Muscle of back (tissue), 11 donors: Measurements from ENCODE around the gene CST7. TPM values are rescaled to one million over a fixed set of nuclear protein-coding genes. Genes with fewer than 3 reads are reported as not detected.
"Not testable (repeated sequence)": the region's sequence is repeated elsewhere in the genome, so short reads cannot be mapped to it uniquely, and the experiment has no call there.

Experiments used
- DNase-seq, 3 donors: peaks; one replicate each; pipeline versions ENCODE4 v3.0.0 to v3.0.0-alpha.2; 2013
- polyA plus RNA-seq, 10 donors: library from polyadenylated mRNA; unstranded; fragments of 120-200 nt; gene quantifications; one replicate each; pipeline ENCODE4 v1.2.1, GENCODE V29; 2013; ENCODE audit not compliant: insufficient read length in 10 of 10

Gene CST7
- polyA plus RNA-seq, 10 donors = 0.28 to 2.1 (median 0.50) TPM; not detected in 1

GRCh38 chr20:24986436-24987015, 37.5 kb downstream of the CST7 start:
- DNase-seq = no peak

DNA sequence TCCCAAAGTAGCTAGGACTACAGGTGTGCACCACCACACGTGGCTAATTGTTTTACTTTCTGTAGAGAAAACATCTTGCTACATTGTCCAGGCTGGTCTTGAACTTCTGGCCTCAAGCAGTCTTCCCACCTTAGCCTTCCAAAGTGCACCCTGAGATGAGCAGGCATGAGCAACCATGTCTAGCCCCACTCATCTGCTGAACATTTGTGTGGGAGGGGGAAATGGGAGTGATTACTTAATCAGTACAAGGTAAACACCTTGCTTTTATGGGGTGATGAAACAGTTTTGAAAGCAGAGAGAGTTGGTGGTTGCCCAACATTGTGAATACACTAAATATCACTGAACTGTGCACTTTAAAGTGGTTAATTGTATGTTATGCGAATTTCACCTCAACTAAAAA, 38.2 kb downstream of the CST7 start:
- no peak for DNase-seq

DNA sequence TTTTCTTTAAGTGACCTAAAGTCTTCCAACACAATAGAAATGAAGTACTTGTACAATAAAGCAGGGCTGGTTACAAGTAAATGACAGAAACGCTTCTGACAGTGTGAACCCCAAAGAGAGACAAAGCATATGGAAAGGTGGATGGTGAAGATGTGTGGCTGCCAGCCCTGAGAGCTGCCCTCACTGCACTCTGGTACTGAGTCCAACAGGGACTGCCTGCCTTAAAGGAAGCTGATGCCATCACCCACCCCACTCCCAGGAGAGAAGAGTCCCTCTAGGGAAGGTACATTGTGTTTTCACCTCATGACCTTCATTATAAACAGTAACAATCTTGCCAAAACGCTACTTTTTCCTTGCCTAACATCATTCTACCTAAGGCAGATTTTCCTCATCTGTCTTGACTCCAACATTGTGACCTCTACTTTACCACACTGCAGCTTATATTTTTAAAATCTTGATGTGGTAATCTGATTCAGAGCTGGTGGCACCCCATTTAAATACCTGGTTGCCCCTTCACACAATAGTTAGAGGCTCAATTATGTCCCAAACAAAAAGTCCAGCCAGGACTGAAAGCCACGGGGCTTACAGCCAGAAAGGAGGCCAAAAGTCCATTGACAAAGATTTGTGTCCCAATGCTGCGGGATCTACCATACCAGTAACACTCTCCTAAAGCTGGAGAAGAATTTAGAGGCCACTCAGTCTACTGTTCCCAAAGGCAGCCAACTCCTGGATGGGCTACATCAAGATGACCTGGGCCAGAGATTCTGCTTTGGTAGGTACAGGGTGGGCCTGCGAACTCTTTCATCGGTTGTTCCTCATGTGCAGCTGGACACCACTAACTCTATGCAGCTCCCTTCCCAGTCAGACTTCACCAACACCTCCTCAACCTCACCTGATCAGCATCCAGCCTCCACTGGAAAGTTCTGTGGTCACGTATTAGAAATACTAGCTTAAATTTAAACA, 39.1 kb downstream of the CST7 start:
- DNase-seq = no peak

GRCh38 chr20:24989162-24989561, 40.1 kb downstream of the CST7 start:
- DNase-seq = no peak

DNA sequence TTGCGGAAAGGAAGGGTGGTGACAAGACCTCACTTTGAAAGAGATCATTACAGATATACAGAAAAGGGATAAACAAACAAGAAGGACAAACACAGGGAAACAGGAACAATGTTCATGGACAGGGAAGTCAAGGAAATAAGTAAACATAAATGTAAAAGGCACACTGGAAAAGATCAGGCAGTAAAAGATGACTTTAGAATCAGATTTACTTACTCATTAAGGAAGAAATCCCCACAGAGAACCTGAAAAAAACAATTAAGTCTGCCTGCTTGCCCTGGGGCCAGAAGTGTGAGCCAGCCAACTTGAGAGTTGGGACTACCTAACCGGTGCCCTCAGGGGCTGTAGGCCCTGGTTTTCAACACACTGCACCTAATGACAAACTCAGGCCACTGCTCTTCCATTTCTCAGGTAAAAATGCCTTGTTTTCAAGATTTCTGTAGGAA, 41.8 kb downstream of the CST7 start:
- no peak for DNase-seq

DNA sequence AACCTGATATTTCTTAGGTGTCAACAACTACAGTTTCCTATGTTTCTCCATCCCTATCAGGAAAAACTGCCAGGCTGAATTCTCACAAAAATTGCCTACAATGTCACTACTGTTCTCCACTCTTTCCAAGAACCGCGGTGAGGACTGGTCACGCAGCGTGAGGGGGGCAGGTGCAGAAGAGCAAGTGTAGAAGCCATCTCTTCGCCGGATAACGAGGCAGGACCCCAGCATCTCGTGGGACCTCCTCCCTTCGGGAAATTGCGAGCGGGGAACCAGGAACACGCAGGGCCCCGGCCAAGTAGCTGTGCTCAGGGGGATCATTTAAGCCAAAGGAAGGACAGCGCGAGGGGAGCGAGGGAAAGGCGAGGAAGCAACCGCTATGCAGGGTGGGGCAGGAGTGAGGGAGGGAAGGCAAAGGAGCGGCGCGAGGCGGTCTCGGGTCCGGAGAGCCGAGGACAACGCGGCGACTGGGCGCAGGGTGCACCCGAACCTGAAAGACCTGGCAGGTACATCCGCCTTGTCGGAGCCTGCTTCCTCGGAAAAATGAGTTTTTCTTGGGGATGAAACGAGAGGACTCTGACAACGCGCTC, 42.9 kb downstream of the CST7 start:
- no peak for DNase-seq

DNA sequence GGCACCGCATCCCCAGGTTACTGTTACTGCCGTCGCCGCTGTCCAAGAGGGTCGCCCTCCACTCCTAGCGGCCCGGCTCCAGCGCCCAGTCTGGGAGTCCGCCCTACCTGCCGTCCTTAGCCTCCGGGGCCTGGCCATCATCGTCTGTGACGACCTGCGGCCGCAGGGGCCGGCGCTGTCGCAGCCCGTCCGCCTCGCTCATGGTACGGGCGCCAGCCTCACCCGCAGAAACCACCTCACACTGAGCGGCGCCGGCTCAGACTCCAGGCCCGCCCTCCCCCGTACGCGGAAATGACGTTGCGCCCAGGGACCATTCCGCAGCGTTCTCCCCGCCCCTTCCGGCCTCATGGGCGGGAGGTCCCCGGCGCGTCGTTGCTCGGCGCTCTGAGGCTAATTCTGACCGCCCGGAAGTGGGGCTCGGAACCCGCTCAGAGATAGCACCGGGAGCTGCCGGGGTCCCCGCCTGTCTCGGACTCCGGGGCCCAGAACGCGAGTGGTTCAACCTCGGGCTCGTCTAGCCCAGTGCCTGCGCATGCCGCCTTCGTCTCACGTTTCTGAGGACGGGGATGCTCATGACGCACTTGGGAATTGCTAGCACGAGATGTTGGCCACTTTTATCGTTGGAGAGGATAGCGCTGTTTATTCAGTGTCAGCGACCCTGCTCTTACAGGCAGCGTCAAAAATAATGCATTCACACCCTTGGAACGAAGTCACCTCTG, 43.6 kb downstream of the CST7 start, which contains the start of gene APMAP:
Gene APMAP (minus strand): TSS at position 265 of the 719 bp plus-strand sequence. CDS start 63 bp downstream, at position 202.
- DNase-seq = peak; percentile 94 to 98 (median 97)

GRCh38 chr20:24993337-24994185, 44.5 kb downstream of the CST7 start:
- peak; percentile 38 to 64 (median 43) for DNase-seq

- DNase-seq = no peak
Measured at GRCh38 chr20:24994186-24994465, 45.1 kb downstream of the CST7 start.

- peak; percentile 77 to 91 (median 85) for DNase-seq
Measured at GRCh38 chr20:24994470-24995368, 45.6 kb downstream of the CST7 start.

DNA sequence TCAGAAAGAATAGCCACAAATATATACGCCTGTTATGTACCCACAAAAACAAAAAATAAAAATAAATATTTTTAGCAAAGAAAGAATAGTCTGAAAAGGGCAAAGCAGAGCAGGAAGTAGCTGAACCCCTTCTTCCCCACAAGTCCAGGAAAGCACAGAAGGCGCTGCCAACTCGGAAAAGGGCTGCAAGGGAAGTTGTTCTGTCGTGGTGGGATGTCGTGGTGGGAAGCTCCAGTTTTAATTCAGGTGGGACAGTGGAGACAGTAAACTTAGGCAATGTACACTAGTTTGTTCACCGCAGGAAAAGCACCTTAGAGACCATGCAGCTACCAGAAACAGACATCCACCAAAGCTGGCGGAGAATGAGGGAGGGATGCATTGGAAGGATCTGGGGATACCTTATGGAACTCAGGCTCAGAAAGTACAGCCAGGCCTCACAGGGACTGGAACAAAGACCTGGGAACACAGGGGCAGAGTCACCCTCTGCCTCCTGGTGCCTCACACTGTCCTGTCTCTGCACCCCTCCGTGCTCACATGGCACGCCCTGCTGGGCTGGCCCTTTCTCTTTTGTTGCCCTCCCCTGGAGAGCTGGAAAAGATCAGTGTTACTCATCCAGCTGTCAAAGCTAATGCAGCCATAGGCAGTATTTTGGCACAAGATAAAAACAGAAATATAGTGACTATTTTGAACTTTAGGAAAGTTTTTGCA, 46.8 kb downstream of the CST7 start:
- no peak for DNase-seq

- DNase-seq = no peak
Measured at GRCh38 chr20:24996449-24997377, 47.6 kb downstream of the CST7 start.

DNA sequence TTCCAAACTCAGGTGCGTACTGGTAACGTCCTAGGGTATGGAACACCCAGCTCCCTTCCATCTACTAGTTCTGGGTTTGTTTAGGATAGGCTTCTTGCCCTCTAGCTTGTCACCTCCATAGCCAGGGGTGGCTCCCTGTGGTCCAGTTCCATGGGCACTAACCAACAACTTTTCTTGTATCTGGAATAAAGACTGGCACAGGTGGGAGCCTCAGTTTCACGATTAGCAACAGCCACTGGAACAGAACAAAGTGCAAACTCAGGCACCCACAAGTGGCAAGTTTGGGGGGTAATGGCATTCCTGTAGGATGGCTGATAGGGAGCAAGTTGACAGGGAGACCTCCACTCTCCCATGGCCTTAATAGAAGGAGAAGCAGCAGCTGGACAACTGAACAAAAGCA, 49.1 kb downstream of the CST7 start:
- no peak for DNase-seq

- DNase-seq = no peak
Measured at GRCh38 chr20:24998631-24999445, 49.8 kb downstream of the CST7 start.

- DNase-seq = no peak
Measured at GRCh38 chr20:24999568-24999967, 50.5 kb downstream of the CST7 start.

- peak in 1 of 3 donors; percentile 70 for DNase-seq
Measured at GRCh38 chr20:25000268-25000801, 51.3 kb downstream of the CST7 start.

DNA sequence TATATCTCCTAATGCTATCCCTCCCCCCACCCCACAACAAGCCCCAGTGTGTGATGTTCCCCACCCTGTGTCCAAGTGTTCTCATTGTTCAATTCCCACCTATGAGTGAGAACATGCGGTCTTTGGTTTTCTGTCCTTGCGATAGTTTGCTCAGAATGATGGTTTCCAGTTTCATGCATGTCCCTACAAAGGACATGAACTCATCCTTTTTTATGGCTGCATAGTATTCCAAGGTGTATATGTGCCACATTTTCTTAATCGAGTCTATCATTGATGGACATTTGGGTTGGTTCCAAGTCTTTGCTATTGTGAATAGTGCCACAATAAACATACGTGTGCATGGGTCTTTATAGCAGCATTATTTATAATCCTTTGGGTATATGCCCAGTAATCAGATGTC, 52.3 kb downstream of the CST7 start:
- DNase-seq = not testable (repeated sequence)
